GM23338 (cell line): ENCODE results near the gene DDX46. TPM values are rescaled to one million over a fixed set of nuclear protein-coding genes. Genes with fewer than 3 reads are reported as not detected.

ENCODE experiments used
- ATAC-seq: fragments of 200-7000 bp; cut with Tn5 transposase; 3 replicates; pipeline ENCODE4 v1.9.1; 2020
- DNase-seq: peaks from one replicate; pipeline ENCODE4 v3.0.0-alpha.2; 2015; ENCODE audit warnings: low spot score
- H2AFZ ChIP-seq: fragments of 200-600 bp; sonication (generic); 2 replicates; pipeline ENCODE4 v1.8.0; 2016; ENCODE audit warnings: antibody characterized with exemption, mild to moderate bottlenecking, moderate library complexity
- H3F3A ChIP-seq: fragments of 200-600 bp; sonication (generic); replicated peaks from 2 replicates; pipeline ENCODE4 v1.8.0; 2017; ENCODE audit warnings: antibody characterized with exemption, mixed run types, low read depth
- H3K27ac ChIP-seq: fragments of 200-600 bp; sonication (generic); 2 replicates; pipeline ENCODE4 v1.6.1; 2016; ENCODE audit warnings: low read depth
- H3K27me3 ChIP-seq: fragments of 200-600 bp; sonication (generic); 2 replicates; pipeline ENCODE4 v1.8.0; 2016; ENCODE audit warnings: mild to moderate bottlenecking, mixed run types, moderate library complexity; ENCODE audit not compliant: insufficient read depth
- H3K36me3 ChIP-seq: fragments of 200-600 bp; sonication (generic); 2 replicates; pipeline ENCODE4 v1.8.0; 2016; ENCODE audit warnings: mild to moderate bottlenecking; ENCODE audit not compliant: insufficient read depth
- H3K4me1 ChIP-seq: fragments of 200-600 bp; sonication (generic); 2 replicates; pipeline ENCODE4 v1.8.0; 2016; ENCODE audit warnings: mild to moderate bottlenecking, moderate library complexity; ENCODE audit not compliant: insufficient read depth
- H3K4me2 ChIP-seq: fragments of 200-600 bp; sonication (generic); 2 replicates; pipeline ENCODE4 v1.7.1; 2017; ENCODE audit warnings: mixed run types
- H3K4me3 ChIP-seq: fragments of 200-600 bp; sonication (generic); 2 replicates; pipeline ENCODE4 v1.6.1; 2016; ENCODE audit warnings: mixed run types
- H3K79me2 ChIP-seq: fragments of 200-600 bp; sonication (generic); replicated peaks from 2 replicates; pipeline ENCODE4 v1.8.0; 2017; ENCODE audit warnings: mild to moderate bottlenecking; ENCODE audit not compliant: insufficient read depth
- H3K9me2 ChIP-seq: fragments of 200-600 bp; sonication (generic); 2 replicates; pipeline ENCODE4 v1.8.0; 2017; ENCODE audit not compliant: insufficient read depth
- H4K20me1 ChIP-seq: fragments of 200-600 bp; sonication (generic); replicated peaks from 2 replicates; pipeline ENCODE4 v1.8.0; 2017; ENCODE audit warnings: mild to moderate bottlenecking; ENCODE audit not compliant: insufficient read depth
- H3K27ac Mint-ChIP-seq: 2 replicates; pipeline ENCODE4 v1.8.0; 2020; ENCODE audit warnings: inconsistent platforms, mild to moderate bottlenecking, moderate library complexity, mixed read lengths
- H3K27me3 Mint-ChIP-seq: 3 replicates; pipeline ENCODE4 v1.8.0; 2022; ENCODE audit warnings: low read depth, mild to moderate bottlenecking, moderate library complexity, mixed read lengths, inconsistent platforms; ENCODE audit not compliant: insufficient read depth, poor library complexity
- H3K36me3 Mint-ChIP-seq: 3 replicates; pipeline ENCODE4 v1.8.0; 2021; ENCODE audit warnings: low read depth, mild to moderate bottlenecking, inconsistent platforms, moderate library complexity, mixed read lengths
- H3K4me1 Mint-ChIP-seq: 3 replicates; pipeline ENCODE4 v1.8.0; 2020; ENCODE audit warnings: mild to moderate bottlenecking, inconsistent platforms, mixed read lengths
- H3K4me3 Mint-ChIP-seq: 3 replicates; pipeline ENCODE4 v1.8.0; 2021; ENCODE audit warnings: moderate library complexity, mild to moderate bottlenecking, inconsistent platforms, mixed read lengths
- H3K9me3 Mint-ChIP-seq: 3 replicates; pipeline ENCODE4 v1.8.0; 2020; ENCODE audit warnings: moderate library complexity, mild to moderate bottlenecking, inconsistent platforms, mixed read lengths
- EZH2 ChIP-seq: fragments of 200-600 bp; sonication (generic); IDR thresholded peaks from one replicate; pipeline ENCODE4 v1.8.0; 2017; ENCODE audit warnings: antibody characterized with exemption, mild to moderate bottlenecking, low read depth; ENCODE audit not compliant: unreplicated experiment
- EZH2phosphoT487 ChIP-seq: fragments of 200-600 bp; sonication (generic); IDR thresholded peaks from one replicate; pipeline ENCODE4 v1.8.1; 2018; ENCODE audit warnings: antibody characterized with exemption; ENCODE audit not compliant: unreplicated experiment
- NANOG ChIP-seq: IDR thresholded peaks from 2 replicates; pipeline ENCODE4 v1.6.1; 2016; ENCODE audit warnings: antibody characterized with exemption, borderline replicate concordance
- POLR2AphosphoS5 ChIP-seq: IDR thresholded peaks from 2 replicates; pipeline ENCODE4 v1.6.1; 2016; ENCODE audit warnings: antibody characterized with exemption, low read depth
- ZNF114 ChIP-seq: fragments of 250-450 bp; sonication (Bioruptor Pico); IDR thresholded peaks from 2 replicates; pipeline ENCODE4 v1.5.0; 2020; ENCODE audit warnings: mild to moderate bottlenecking, moderate library complexity
- polyA plus RNA-seq: library from polyadenylated mRNA; unstranded; fragments of >200 nt; fragmentation: Nextera tagmentation; extraction: Ambion mirVana; gene quantifications from 2 replicates; pipeline ENCODE4 v1.2.1, GENCODE V29; 2016
- total RNA-seq: library from RNA; depleted of rRNA; stranded (reverse); fragments of >200 nt; shearing (Covaris generic); gene quantifications from 2 replicates; pipeline ENCODE4 v1.2.3, GENCODE V29; 2014
- TF ChIP-seq, protein P1 (sequence below), 2 experiments: fragments of 200-600 bp in 1 of 2; sonication (generic) in 1 of 2; conservative IDR thresholded peaks; 2 replicates each; pipeline versions ENCODE4 v1.5.1 to v1.6.1; 2016 to 2017; ENCODE audit warnings: antibody characterized with exemption in 2 of 2, low read depth in 2 of 2, mild to moderate bottlenecking in 2 of 2, moderate library complexity in 1 of 2
- TF ChIP-seq, protein P2 (sequence below): IDR thresholded peaks from one replicate; pipeline ENCODE4 v1.6.1; 2018; ENCODE audit warnings: antibody characterized with exemption; ENCODE audit not compliant: unreplicated experiment
- TF ChIP-seq, protein P3 (sequence below): fragments of 250-450 bp; sonication (Bioruptor Pico); IDR thresholded peaks from 2 replicates; pipeline ENCODE4 v1.5.0; 2020; ENCODE audit warnings: mild to moderate bottlenecking, moderate library complexity

DDX46 gene
- total and polyA plus RNA-seq, 2 experiments from 2014 or later: 85.6 to 91.4 TPM

DNA sequence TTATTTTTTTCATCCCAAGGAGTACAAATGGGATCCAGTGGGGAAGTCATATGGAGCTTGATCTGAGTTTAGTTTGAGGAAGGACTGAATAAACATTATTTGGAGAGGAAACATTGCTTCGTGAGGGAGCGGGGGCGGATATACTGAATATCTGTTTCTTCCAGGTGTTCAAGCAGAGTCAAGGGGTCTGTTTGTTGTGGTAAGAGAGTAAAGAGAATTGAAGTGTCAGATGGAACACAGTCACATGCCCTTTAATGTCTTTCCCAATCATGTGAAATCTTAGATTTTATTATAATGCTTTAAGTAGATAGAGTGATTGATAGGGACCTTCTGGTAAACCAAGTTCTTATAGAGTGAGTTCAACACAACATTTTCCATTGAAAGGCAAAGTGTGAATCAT, 33.7 kb downstream of the DDX46 start (continued):
- TF ChIP-seq, protein P1, sequence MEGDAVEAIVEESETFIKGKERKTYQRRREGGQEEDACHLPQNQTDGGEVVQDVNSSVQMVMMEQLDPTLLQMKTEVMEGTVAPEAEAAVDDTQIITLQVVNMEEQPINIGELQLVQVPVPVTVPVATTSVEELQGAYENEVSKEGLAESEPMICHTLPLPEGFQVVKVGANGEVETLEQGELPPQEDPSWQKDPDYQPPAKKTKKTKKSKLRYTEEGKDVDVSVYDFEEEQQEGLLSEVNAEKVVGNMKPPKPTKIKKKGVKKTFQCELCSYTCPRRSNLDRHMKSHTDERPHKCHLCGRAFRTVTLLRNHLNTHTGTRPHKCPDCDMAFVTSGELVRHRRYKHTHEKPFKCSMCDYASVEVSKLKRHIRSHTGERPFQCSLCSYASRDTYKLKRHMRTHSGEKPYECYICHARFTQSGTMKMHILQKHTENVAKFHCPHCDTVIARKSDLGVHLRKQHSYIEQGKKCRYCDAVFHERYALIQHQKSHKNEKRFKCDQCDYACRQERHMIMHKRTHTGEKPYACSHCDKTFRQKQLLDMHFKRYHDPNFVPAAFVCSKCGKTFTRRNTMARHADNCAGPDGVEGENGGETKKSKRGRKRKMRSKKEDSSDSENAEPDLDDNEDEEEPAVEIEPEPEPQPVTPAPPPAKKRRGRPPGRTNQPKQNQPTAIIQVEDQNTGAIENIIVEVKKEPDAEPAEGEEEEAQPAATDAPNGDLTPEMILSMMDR (conservative IDR thresholded peaks at IDR 0.05; ENCODE audit: low read depth in 2 of 2): no peak
- TF ChIP-seq ZNF114 (CRISPR knock-in tag): no peak
- TF ChIP-seq EZH2phosphoT487: no peak

DNA sequence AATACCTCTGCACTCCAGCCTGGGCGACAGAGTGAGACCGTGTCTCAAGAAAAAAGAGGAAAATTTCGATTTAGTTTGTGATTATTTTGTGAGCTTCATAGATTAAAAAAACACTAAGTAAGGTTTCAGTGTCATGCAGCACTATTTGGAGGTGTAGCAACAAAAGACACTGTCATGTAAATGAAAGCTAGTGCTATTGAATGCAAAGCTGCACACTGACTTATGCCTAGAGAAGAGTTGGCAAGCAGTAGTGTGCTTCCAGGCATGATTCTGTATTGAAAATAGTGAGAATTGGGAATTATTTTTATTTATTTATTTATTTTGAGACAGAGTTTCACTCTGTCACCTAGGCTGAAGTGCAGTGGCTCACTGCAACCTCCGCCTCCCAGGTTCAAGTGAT, 34.5 kb downstream of the DDX46 start:
- no peaks in the 10 kb centered on the region for H3K4me1 Mint-ChIP-seq
- TF ChIP-seq ZNF114 (CRISPR knock-in tag) (no peak), NANOG (no peak), POLR2AphosphoS5 (no peak), EZH2 (no peak)
- TF ChIP-seq, protein P1 (conservative IDR thresholded peaks at IDR 0.05; ENCODE audit: low read depth in 2 of 2): no peak
- TF ChIP-seq, protein P2, sequence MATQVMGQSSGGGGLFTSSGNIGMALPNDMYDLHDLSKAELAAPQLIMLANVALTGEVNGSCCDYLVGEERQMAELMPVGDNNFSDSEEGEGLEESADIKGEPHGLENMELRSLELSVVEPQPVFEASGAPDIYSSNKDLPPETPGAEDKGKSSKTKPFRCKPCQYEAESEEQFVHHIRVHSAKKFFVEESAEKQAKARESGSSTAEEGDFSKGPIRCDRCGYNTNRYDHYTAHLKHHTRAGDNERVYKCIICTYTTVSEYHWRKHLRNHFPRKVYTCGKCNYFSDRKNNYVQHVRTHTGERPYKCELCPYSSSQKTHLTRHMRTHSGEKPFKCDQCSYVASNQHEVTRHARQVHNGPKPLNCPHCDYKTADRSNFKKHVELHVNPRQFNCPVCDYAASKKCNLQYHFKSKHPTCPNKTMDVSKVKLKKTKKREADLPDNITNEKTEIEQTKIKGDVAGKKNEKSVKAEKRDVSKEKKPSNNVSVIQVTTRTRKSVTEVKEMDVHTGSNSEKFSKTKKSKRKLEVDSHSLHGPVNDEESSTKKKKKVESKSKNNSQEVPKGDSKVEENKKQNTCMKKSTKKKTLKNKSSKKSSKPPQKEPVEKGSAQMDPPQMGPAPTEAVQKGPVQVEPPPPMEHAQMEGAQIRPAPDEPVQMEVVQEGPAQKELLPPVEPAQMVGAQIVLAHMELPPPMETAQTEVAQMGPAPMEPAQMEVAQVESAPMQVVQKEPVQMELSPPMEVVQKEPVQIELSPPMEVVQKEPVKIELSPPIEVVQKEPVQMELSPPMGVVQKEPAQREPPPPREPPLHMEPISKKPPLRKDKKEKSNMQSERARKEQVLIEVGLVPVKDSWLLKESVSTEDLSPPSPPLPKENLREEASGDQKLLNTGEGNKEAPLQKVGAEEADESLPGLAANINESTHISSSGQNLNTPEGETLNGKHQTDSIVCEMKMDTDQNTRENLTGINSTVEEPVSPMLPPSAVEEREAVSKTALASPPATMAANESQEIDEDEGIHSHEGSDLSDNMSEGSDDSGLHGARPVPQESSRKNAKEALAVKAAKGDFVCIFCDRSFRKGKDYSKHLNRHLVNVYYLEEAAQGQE: no peak
- TF ChIP-seq, protein P3, sequence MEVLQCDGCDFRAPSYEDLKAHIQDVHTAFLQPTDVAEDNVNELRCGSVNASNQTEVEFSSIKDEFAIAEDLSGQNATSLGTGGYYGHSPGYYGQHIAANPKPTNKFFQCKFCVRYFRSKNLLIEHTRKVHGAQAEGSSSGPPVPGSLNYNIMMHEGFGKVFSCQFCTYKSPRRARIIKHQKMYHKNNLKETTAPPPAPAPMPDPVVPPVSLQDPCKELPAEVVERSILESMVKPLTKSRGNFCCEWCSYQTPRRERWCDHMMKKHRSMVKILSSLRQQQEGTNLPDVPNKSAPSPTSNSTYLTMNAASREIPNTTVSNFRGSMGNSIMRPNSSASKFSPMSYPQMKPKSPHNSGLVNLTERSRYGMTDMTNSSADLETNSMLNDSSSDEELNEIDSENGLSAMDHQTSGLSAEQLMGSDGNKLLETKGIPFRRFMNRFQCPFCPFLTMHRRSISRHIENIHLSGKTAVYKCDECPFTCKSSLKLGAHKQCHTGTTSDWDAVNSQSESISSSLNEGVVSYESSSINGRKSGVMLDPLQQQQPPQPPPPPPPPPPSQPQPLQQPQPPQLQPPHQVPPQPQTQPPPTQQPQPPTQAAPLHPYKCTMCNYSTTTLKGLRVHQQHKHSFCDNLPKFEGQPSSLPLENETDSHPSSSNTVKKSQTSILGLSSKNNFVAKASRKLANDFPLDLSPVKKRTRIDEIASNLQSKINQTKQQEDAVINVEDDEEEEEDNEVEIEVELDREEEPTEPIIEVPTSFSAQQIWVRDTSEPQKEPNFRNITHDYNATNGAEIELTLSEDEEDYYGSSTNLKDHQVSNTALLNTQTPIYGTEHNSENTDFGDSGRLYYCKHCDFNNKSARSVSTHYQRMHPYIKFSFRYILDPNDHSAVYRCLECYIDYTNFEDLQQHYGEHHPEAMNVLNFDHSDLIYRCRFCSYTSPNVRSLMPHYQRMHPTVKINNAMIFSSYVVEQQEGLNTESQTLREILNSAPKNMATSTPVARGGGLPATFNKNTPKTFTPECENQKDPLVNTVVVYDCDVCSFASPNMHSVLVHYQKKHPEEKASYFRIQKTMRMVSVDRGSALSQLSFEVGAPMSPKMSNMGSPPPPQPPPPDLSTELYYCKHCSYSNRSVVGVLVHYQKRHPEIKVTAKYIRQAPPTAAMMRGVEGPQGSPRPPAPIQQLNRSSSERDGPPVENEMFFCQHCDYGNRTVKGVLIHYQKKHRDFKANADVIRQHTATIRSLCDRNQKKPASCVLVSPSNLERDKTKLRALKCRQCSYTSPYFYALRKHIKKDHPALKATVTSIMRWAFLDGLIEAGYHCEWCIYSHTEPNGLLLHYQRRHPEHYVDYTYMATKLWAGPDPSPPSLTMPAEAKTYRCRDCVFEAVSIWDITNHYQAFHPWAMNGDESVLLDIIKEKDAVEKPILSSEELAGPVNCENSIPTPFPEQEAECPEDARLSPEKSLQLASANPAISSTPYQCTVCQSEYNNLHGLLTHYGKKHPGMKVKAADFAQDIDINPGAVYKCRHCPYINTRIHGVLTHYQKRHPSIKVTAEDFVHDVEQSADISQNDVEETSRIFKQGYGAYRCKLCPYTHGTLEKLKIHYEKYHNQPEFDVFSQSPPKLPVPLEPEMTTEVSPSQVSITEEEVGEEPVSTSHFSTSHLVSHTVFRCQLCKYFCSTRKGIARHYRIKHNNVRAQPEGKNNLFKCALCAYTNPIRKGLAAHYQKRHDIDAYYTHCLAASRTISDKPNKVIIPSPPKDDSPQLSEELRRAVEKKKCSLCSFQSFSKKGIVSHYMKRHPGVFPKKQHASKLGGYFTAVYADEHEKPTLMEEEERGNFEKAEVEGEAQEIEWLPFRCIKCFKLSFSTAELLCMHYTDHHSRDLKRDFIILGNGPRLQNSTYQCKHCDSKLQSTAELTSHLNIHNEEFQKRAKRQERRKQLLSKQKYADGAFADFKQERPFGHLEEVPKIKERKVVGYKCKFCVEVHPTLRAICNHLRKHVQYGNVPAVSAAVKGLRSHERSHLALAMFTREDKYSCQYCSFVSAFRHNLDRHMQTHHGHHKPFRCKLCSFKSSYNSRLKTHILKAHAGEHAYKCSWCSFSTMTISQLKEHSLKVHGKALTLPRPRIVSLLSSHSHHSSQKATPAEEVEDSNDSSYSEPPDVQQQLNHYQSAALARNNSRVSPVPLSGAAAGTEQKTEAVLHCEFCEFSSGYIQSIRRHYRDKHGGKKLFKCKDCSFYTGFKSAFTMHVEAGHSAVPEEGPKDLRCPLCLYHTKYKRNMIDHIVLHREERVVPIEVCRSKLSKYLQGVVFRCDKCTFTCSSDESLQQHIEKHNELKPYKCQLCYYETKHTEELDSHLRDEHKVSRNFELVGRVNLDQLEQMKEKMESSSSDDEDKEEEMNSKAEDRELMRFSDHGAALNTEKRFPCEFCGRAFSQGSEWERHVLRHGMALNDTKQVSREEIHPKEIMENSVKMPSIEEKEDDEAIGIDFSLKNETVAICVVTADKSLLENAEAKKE (CRISPR knock-in tag): no peak

More for the DNA sequence above, 34.5 kb downstream of the DDX46 start:
- peaks cover 81% of the 10 kb centered on the region for H3K36me3 ChIP-seq
- ATAC-seq (no peak), DNase-seq (no peak)
- peaks cover 14% of the 10 kb centered on the region for H4K20me1 ChIP-seq
- Mint-ChIP-seq H3K27me3 (no peaks in the 10 kb centered on the region), H3K27ac (no peak overlapping the region), H3K36me3 (peaks cover 91% of the 10 kb centered on the region), H3K9me3 (no peaks in the 10 kb centered on the region), H3K4me3 (no peak overlapping the region)
- H3F3A ChIP-seq: 0 out of 2 replicates have a peak, but pooled peaks cover 5% of the 10 kb centered on the region
- no peak overlapping the region for H3K4me3 ChIP-seq
- no peak overlapping the region for H3K4me2 ChIP-seq
- H3K4me1 ChIP-seq: no peaks in the 10 kb centered on the region
- H3K27me3 ChIP-seq: no peaks in the 10 kb centered on the region
- H3K9me2 ChIP-seq: no peaks in the 10 kb centered on the region
- no peaks in the 10 kb centered on the region; the same call in 1 of the 2 replicates for H3K79me2 ChIP-seq
- no peak overlapping the region for H3K27ac ChIP-seq
- H2AFZ ChIP-seq: no peak overlapping the region
